BJ (cell line): ENCODE data around the gene KRT4. TPM values are rescaled to one million over a fixed set of nuclear protein-coding genes. Genes with fewer than 3 reads are reported as not detected.
"Not testable (repeated sequence)": the region's sequence is repeated elsewhere in the genome, so short reads cannot be mapped to it uniquely, and the experiment has no call there.

ENCODE experiments used
- CTCF ChIA-PET: fragments of 350-600 bp; formaldehyde crosslinking; extraction: SDS; loops from one replicate; lab custom pipeline; 2021; ENCODE audit warnings: antibody characterized with exemption, inconsistent platforms; lab: Yijun Ruan, JAX
- POLR2A ChIA-PET: fragments of 300-600 bp; sonication (Branson Sonifier 250); formaldehyde crosslinking; extraction: SDS; loops from one replicate; lab custom pipeline; 2021; ENCODE audit warnings: antibody characterized with exemption; lab: Charles Lee
- DNase-seq: peaks from one replicate; pipeline ENCODE4 v3.0.0-alpha.2; 2011; ENCODE audit warnings: low read depth
- H3K27me3 ChIP-seq: 2 replicates; pipeline ENCODE4 v1.6.0; 2011; ENCODE audit warnings: low read length; ENCODE audit not compliant: control insufficient read depth, insufficient read depth
- H3K36me3 ChIP-seq: 2 replicates; pipeline ENCODE4 v1.5.1; 2011; ENCODE audit warnings: low read length; ENCODE audit not compliant: control insufficient read depth, insufficient read depth
- H3K4me3 ChIP-seq: 2 replicates; pipeline ENCODE4 v1.5.1; 2011; ENCODE audit warnings: low read depth, mild to moderate bottlenecking, control low read depth, low read length
- polyA plus RNA-seq: library from polyadenylated mRNA; depleted of rRNA; stranded (reverse); fragments of >200 nt; gene quantifications from 2 replicates; pipeline ENCODE4 v1.2.3, GENCODE V29; 2011
- TF ChIP-seq, protein P1 (sequence below): IDR thresholded peaks from 2 replicates; pipeline ENCODE4 v1.5.1; 2011; ENCODE audit warnings: low read depth, mild to moderate bottlenecking, control low read depth, inconsistent platforms, low read length, moderate library complexity; ENCODE audit not compliant: insufficient read depth

The KRT4 gene
- polyA plus RNA-seq, 1 experiment = 0.12 TPM

DNA sequence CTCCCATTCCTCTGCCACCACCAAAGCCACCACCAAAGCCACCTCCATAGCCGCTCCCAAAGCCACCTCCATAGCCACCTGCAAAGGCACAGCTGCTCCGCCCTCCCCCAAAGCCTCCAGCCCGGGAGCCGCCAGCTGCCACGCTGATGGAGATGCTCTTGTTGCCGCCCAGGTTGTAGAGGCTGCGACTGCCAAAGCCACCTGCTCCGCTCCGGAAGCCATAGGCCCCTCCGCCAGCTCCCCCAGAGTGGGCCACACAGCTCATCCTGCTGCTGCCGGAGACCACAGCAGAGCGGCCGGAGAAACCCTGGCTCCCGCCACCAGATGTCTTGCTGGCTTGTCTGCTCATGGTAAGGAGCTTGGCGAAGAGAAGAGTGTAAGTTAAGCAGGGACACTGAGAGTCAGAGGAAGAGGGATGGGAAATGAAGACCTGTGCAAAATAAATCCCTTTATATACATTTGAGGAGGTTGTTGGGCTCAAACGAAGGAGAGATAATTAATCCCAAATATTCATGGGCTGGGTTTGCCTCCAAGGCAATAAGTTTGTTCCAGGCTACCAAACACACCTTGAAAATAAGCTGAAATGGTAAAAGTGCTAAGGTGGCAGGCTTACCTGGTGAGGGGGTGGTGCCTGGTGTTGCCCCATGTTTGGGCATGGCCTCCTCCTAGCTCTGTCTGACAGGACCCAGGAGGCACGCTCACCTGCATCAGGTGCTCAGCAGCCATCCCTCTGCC is 18.1 kb downstream of the KRT4 start, which contains the start of gene KRT3:
TSS of gene KRT3 (minus strand) at position 424 of the 735 bp plus-strand sequence. CDS start at position 349, 75 bp downstream.
- Histone ChIP-seq H3K36me3 (no peaks in the 10 kb centered on the region), H3K4me3 (no peak within 1 kb of the TSS), H3K27me3 (peaks cover 7% of the 10 kb centered on the region; the same call in 1 of the 2 replicates)
- TF ChIP-seq, protein P1, sequence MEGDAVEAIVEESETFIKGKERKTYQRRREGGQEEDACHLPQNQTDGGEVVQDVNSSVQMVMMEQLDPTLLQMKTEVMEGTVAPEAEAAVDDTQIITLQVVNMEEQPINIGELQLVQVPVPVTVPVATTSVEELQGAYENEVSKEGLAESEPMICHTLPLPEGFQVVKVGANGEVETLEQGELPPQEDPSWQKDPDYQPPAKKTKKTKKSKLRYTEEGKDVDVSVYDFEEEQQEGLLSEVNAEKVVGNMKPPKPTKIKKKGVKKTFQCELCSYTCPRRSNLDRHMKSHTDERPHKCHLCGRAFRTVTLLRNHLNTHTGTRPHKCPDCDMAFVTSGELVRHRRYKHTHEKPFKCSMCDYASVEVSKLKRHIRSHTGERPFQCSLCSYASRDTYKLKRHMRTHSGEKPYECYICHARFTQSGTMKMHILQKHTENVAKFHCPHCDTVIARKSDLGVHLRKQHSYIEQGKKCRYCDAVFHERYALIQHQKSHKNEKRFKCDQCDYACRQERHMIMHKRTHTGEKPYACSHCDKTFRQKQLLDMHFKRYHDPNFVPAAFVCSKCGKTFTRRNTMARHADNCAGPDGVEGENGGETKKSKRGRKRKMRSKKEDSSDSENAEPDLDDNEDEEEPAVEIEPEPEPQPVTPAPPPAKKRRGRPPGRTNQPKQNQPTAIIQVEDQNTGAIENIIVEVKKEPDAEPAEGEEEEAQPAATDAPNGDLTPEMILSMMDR = no peak
- POLR2A ChIA-PET = no interaction called here
- CTCF ChIA-PET = interaction anchor here (0.6 kb wide), 1 partner anchor 70 kb away, joined by 3 read pairs; no protein-coding TSS in a partner anchor
- DNase-seq = no peak

DNA sequence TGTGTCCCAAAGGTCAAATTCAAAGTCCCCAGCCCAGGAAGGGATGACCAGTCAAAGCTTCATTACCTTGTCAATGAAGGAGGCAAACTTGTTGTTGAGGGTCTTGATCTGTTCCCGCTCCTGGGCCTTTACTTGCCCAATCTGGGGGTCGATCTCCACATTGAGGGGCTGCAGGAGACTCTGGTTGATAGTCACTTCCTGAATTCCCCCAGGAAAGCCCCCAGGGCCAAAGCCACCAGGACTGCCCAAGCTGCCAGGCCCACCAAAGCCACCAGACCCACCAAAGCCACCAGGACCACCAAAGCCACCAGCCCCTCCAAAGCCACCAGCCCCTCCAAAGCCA is 18.6 kb downstream of the KRT4 start:
- POLR2A ChIA-PET, CTCF ChIA-PET, H3K4me3 ChIP-seq, DNase-seq, H3K36me3 ChIP-seq: not testable (repeated sequence)
- peaks cover 11% of the 10 kb centered on the region for H3K27me3 ChIP-seq

GRCh38 chr12:52794479-52795331 is 19.2 kb downstream of the KRT4 start:
- CTCF ChIA-PET = interaction anchor here (1.0 kb wide), 1 partner anchor 39 kb away, joined by 3 read pairs; no protein-coding TSS in a partner anchor
- peaks cover 13% of the 10 kb centered on the region for H3K27me3 ChIP-seq
- POLR2A ChIA-PET = no interaction called here
- TF ChIP-seq, protein P1 = no peak
- H3K36me3 ChIP-seq = no peaks in the 10 kb centered on the region
- no peak overlapping the region for H3K4me3 ChIP-seq
- no peak for DNase-seq

- peaks cover 26% of the 10 kb centered on the region for H3K27me3 ChIP-seq
- ChIA-PET POLR2A (no interaction called here), CTCF (interaction anchor here (0.9 kb wide), 1 partner anchor 16 kb away, joined by 3 read pairs; no protein-coding TSS in a partner anchor)
- no peak for DNase-seq
- H3K4me3 ChIP-seq = no peak overlapping the region
- H3K36me3 ChIP-seq = no peaks in the 10 kb centered on the region
- TF ChIP-seq, protein P1 = no peak
Measured at GRCh38 chr12:52792185-52793029, 21.5 kb downstream of the KRT4 start.
